ENCODE results near the gene BTF3L4. TPM values are rescaled to one million over a fixed set of nuclear protein-coding genes. Genes with fewer than 3 reads are reported as not detected.

Gene BTF3L4
- total RNA-seq, 1 experiment from 2014 or later, result 106 TPM

- H3K9me3 Mint-ChIP-seq, result no peaks in the 10 kb centered on the region; a peak in 1 of 5 replicates
- H2BK5ac ChIP-seq (ENCODE audit: insufficient read length, low read length), result no peak overlapping the region
- peaks cover 9 to 44% (median 30%) of the 10 kb centered on the region in 3 experiments for H3K36me3 Mint-ChIP-seq (ENCODE audit: insufficient read depth in 1 of 3, low read depth in 3 of 3)
- peak overlapping the region; percentile 99 to 100 for H3K4me3 Mint-ChIP-seq
- peak overlapping the region; percentile 83 for H3K4me2 ChIP-seq (ENCODE audit: insufficient read depth, insufficient read length, low read length)
- H4K91ac ChIP-seq (ENCODE audit: insufficient read length, low read depth, low read length), result no peak overlapping the region
- H3K4me1 Mint-ChIP-seq, result peaks cover 21 to 24% of the 10 kb centered on the region in 2 experiments
- no peak overlapping the region for H2AK5ac ChIP-seq (ENCODE audit: insufficient read length, low read length)
- H3K56ac ChIP-seq (ENCODE audit: insufficient read length, low read depth, low read length), result no peak overlapping the region
- no peak overlapping the region for H4K5ac ChIP-seq (ENCODE audit: insufficient read length, low read depth, low read length)
- peaks cover 29% of the 10 kb centered on the region; the same call in 1 of the 2 replicates for H3K79me2 ChIP-seq (ENCODE audit: insufficient read depth, low read length)
- no peak overlapping the region for H2AFZ ChIP-seq (ENCODE audit: low read length)
- H3K14ac ChIP-seq (ENCODE audit: insufficient read depth, low read length), result no peak overlapping the region
- no peak overlapping the region for H2BK20ac ChIP-seq (ENCODE audit: low read depth, low read length, poor library complexity, severe bottlenecking)
- no peak overlapping the region for H3K23ac ChIP-seq (ENCODE audit: insufficient read length, low read depth, low read length)
- H2BK120ac ChIP-seq (ENCODE audit: low read depth, low read length, poor library complexity, severe bottlenecking), result no peak overlapping the region
- no peaks in the 10 kb centered on the region for H3K27me3 ChIP-seq (ENCODE audit: insufficient read depth, low read length)
- H3K27me3 Mint-ChIP-seq (ENCODE audit: low read depth), result no peaks in the 10 kb centered on the region
- H3T11ph ChIP-seq (ENCODE audit: low read length), result no peak overlapping the region
- H4K8ac ChIP-seq (replicated peaks; ENCODE audit: insufficient read length, low read depth, low read length), result no peak overlapping the region
- no peak overlapping the region for H2BK12ac ChIP-seq (ENCODE audit: insufficient read length, low read depth, low read length)
- H3K23me2 ChIP-seq (ENCODE audit: insufficient read length, low read depth, low read length, poor library complexity, severe bottlenecking), result peaks cover 10% of the 10 kb centered on the region
- no peak for DNase-seq
- no peaks in the 10 kb centered on the region for H3K9me3 ChIP-seq (ENCODE audit: control insufficient read depth, low read depth, low read length)
- no CpG with 5 or more reads among the region's 1 CpG for WGBS (ENCODE audit: extremely low coverage, insufficient read length, low lambda C conversion rate)
- H3K79me1 ChIP-seq (ENCODE audit: insufficient read depth, low read depth, low read length, poor library complexity, severe bottlenecking), result no peaks in the 10 kb centered on the region
- no peak overlapping the region for H3K4ac ChIP-seq (ENCODE audit: low read depth, low read length)
- no peak overlapping the region for H3K18ac ChIP-seq (ENCODE audit: insufficient read length, low read depth, low read length)
- H3K27ac ChIP-seq (ENCODE audit: insufficient read length, low read depth, low read length), result no peak overlapping the region
- H2BK15ac ChIP-seq (ENCODE audit: low read depth, low read length), result no peak overlapping the region
- peak overlapping the region; percentile 93 for H3K9ac ChIP-seq (ENCODE audit: extremely low read depth, insufficient read length, low read length)
- TF ChIP-seq CTCF (conservative IDR thresholded peaks at IDR 0.05), result no peak
- no peaks in the 10 kb centered on the region for H3K4me1 ChIP-seq (ENCODE audit: insufficient read depth, low read length)
- peak overlapping the region in 1 of 3 experiments; percentile 99; a peak in 3 of 7 replicates for H3K27ac Mint-ChIP-seq
- no peaks in the 10 kb centered on the region for H4K20me1 ChIP-seq (ENCODE audit: control insufficient read depth, insufficient read depth, insufficient read length)
Observed at GRCh38 chr1:52053862-52054261, 2.2 kb upstream of the BTF3L4 start.

Data from H9 (cell line).